GM21825 (cell line): ENCODE data around the gene GPHB5.
"Not testable (repeated sequence)": the region's sequence is repeated elsewhere in the genome, so short reads cannot be mapped to it uniquely, and the experiment has no call there.

ENCODE experiments used
- ATAC-seq: cut with Tn5 transposase; IDR thresholded peaks from one replicate; pipeline ENCODE4 v1.9.1; 2021; ENCODE audit warnings: mild to moderate bottlenecking, moderate library complexity; ENCODE audit not compliant: unreplicated experiment

Gene GPHB5

DNA sequence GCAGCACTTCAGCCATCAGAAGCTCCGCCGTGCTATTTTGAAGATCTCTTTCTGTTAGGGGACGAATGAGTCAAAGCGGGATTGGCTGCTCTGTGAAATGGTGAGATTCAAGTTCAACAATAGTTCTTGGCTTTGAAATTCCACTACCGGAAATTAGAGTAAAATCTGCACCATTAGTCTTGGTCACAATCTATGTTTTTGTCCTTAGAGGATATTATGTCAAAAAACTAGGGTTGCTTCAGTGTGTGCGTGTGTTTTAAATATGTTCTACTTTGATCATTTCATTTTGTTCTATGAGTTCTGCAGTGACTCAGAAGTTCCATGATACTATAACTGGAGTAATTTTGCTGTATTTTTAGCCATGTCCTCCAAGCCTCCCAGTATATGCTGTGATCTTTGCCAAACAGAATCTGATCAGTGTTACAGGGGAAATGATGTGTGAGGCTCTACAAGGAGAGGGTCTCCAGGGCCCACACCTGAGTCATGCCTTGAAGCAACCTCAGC lies 22.6 kb downstream of the GPHB5 start:
- no peak for ATAC-seq

DNA sequence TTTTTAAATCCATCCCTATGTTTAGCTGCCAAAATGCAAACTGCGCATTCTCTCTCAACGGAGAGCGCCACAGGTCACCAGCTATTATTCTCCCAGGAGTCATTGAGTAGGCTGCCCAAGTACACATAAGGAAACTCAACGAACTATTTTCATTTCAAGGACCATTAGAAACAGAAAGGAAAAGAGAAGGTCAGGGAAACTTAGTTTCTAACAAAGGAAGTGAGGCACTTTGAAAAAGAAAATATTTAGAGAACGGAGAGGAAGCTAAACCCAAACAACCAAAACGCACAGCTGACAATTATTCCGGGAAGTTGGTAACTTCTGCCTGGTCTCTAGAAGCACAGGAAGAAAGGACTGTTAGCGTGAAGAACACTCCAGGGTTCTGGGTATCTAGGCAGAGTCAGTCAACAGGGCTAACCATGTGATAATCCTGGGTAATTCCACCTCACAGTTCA lies 23.5 kb downstream of the GPHB5 start:
- ATAC-seq: no peak

GRCh38 chr14:63292805-63293204 lies 25.9 kb downstream of the GPHB5 start:
- no peak for ATAC-seq

GRCh38 chr14:63290741-63291430 lies 27.8 kb downstream of the GPHB5 start:
- ATAC-seq: no peak

GRCh38 chr14:63288853-63289252 lies 29.9 kb downstream of the GPHB5 start:
- no peak for ATAC-seq

GRCh38 chr14:63287666-63288483 lies 30.9 kb downstream of the GPHB5 start:
- no peak for ATAC-seq

- ATAC-seq: no peak
These were observed 32.7 kb downstream of the GPHB5 start for GRCh38 chr14:63286071-63286470.

DNA sequence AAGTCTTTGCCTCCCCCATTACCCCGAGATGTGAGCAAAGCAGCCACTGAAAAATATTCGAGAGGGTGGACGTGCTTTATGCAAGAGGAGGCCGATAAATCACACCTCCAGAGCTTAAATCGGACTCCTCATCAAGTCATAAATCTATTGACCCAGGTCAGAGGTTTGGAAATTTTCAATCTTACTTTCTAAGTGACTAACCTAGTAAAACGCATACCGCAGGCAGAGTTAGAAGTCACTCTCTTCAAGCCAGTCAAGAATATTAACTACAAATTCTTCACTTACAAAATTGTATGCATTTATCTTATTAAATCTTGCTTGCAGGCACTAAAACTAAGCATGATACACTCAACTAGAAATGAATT lies 34.9 kb downstream of the GPHB5 start:
- ATAC-seq: no peak

GRCh38 chr14:63282997-63283883 lies 35.5 kb downstream of the GPHB5 start:
- no peak for ATAC-seq

- not testable (repeated sequence) for ATAC-seq
These were observed 38.8 kb downstream of the GPHB5 start for GRCh38 chr14:63279933-63280332.

DNA sequence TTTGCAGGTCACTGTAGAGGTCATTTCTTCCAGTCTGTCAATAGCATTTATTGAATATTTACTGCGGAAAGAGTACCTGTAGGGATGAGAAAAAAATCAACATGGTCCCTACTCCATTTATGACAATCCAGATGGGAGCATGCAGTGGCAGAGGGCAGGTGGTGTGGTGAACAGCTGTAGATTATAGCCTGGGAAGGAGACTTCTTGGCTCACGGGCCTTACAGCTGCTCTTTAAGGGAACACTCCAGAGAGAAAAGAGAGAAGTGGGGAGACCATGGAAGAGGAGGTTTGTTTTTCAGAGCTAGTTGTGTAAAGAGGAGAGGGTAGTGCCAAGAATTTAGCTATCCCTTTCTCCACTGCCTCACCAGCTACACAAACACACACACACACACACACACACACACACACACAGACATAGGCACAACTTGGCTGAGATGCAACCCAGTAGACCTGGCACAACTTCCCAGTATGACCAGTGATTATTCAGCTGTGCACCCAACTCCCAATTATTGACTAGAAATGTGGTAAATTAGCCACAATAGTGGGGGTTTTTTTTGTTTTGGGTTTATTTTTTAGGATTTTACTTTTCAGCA lies 41.0 kb downstream of the GPHB5 start:
- no peak for ATAC-seq

DNA sequence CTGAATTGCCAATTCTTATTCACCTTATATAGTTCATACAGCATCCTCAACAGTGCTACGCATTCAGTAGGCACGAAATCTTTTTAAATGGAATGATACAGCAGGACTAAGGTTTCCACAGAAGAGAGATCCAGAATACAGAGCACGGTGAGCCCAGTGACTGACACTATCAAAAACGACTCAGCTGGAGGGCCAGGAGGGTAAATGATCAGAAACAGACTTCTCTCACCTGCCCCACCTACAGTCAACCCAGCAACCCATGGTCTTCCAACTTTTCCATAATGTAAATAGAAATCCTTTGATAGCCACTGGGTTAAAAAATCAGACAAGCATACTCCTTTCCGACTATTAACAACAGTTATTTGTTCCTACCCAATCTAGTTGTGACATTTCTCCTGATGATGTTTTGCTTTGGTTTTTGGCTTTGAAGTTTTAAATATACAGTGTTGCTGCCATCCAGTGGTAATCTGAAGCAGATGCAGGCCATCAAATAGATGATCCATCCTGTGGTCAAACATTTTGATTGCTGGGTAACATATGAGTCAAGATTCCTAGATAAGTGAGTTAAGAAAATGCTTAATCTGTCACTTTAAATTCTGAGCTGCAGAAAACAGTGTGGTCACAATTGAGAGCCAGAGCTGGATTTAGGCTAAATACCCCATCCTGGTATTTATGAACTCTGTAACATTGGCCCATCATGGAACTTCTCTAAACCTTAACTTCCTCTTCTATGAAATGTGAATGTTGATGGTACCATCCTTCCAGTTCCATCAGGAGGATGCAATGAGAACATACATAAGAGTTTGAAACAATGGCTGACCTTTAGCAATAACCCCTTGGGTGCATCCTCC lies 42.0 kb downstream of the GPHB5 start:
- ATAC-seq: no peak

GRCh38 chr14:63276016-63276415 lies 42.7 kb downstream of the GPHB5 start:
- no peak for ATAC-seq

DNA sequence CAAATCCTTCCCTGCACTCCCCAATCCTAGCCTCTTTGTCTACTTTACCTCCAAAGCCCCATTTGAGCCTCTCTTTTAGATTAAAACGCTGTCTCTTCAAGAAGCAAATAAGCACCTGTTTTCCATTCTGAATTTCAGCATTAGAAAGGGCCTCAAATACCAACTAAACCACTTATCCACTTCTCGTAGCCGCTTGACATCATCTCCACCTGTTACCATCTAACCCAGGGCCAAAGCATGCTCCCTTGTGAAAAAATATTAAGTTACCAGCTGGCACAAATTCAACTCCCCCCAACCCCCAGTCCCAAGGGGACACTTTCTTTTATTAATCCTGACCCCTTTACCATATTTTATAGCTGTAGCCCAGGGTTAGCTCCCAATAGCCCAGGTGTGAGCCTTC lies 43.1 kb downstream of the GPHB5 start:
- no peak for ATAC-seq

DNA sequence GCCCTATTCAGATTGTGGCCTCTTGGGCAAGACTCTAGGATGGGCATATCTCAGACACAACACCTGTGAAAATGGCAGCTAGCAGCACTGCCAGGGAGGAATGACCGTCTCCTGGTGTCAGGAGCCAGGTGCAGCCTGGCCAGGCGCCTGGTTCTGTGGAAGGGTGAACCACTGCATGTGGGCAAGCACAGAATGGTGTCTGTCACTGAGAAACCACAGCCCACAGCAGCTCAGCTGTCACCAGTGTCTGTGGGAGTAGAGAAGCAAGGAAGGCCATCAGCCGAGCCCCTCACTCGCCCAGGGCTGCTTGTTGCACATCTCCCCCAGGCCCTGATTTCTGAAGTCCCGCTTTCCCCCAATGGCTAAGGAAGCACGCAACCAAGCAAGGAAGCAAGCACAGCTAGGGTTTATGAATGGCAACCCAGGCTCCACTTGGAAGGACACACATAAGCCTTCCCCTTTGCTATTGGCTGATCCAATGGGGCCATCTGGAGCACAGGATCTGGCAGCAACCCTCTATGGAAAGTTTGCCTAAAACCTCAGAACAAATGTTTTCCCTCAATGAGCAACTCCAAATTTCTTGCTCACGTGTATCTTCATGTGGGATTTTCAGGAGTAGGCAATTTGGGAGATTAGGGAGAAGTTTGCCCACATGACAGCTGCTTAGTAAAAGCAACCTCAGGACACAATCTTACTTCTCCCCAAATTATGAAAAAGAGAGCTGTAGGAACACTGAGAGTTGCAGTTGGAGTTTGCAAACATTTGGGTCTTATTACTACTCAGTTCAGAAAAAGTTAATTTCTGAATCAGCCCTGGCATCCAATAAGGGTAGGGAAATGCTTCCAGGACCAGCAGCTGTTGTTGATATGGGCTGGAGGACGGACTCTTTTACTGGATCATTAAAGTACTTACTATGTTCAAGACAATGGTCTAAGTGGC lies 44.7 kb downstream of the GPHB5 start:
- ATAC-seq: no peak

- ATAC-seq: no peak
These were observed 45.6 kb downstream of the GPHB5 start for GRCh38 chr14:63273129-63273528.

- no peak for ATAC-seq
These were observed 49.0 kb downstream of the GPHB5 start for GRCh38 chr14:63269561-63270225.

DNA sequence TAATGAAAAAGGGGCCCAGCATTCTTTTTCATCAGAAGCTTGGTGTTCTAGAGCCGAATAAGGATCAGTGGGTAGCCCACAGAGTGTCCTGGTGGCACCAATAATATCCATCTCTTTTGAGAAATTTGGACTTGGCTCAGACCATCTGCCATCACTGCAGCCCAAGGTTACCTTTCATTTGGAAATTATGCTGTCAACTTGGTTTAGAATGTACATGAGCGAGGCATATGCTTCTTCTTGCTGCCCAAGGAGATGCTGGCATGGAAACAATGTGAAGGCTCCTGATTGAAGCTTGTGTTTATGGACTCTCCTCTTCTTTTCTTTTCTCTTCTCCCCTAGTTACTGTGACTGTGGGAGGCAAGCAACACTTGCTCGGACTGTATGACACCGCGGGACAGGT lies 50.0 kb downstream of the GPHB5 start:
- no peak for ATAC-seq
